ENCODE results near the gene CT55.

DNA sequence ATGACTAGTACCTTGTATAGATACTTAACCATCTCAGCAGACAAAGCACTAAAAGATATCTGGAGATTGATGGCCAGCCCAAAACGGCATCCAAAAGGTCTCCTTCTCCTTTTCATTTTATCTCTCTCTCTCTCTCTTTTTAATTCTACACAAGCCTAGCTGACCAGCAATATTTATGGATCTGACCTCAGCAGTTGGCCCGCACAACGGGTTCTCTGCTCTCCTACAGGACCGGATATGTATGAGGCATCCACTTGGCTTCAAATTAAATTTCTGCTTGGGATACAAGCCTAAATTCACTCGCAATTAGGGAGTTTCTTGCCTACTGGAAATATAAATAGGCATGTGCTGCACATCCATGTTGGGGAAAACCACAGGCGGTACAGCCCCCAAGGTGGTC, 22.5 kb upstream of the CT55 start:
- TF ChIP-seq STAT1 (IDR thresholded peaks at IDR 0.05; ENCODE audit: unreplicated experiment) (no peak), CTCF (conservative IDR thresholded peaks at IDR 0.05; ENCODE audit: low read depth in 2 of 2) (no peak), EZH2 (IDR thresholded peaks at IDR 0.05; ENCODE audit: low read depth, unreplicated experiment) (no peak), EZH2phosphoT487 (IDR thresholded peaks at IDR 0.05; ENCODE audit: unreplicated experiment) (no peak), POLR2AphosphoS5 (IDR thresholded peaks at IDR 0.05; ENCODE audit: low read depth) (no peak), ZNF331 (CRISPR knock-in tag; IDR thresholded peaks at IDR 0.05; ENCODE audit: low read depth) (no peak)
- TF ChIP-seq, protein P1, sequence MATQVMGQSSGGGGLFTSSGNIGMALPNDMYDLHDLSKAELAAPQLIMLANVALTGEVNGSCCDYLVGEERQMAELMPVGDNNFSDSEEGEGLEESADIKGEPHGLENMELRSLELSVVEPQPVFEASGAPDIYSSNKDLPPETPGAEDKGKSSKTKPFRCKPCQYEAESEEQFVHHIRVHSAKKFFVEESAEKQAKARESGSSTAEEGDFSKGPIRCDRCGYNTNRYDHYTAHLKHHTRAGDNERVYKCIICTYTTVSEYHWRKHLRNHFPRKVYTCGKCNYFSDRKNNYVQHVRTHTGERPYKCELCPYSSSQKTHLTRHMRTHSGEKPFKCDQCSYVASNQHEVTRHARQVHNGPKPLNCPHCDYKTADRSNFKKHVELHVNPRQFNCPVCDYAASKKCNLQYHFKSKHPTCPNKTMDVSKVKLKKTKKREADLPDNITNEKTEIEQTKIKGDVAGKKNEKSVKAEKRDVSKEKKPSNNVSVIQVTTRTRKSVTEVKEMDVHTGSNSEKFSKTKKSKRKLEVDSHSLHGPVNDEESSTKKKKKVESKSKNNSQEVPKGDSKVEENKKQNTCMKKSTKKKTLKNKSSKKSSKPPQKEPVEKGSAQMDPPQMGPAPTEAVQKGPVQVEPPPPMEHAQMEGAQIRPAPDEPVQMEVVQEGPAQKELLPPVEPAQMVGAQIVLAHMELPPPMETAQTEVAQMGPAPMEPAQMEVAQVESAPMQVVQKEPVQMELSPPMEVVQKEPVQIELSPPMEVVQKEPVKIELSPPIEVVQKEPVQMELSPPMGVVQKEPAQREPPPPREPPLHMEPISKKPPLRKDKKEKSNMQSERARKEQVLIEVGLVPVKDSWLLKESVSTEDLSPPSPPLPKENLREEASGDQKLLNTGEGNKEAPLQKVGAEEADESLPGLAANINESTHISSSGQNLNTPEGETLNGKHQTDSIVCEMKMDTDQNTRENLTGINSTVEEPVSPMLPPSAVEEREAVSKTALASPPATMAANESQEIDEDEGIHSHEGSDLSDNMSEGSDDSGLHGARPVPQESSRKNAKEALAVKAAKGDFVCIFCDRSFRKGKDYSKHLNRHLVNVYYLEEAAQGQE (IDR thresholded peaks at IDR 0.05; ENCODE audit: unreplicated experiment): no peak

Data from GM23338 (cell line).